Measurements from ENCODE around the gene NRXN3.

DNA sequence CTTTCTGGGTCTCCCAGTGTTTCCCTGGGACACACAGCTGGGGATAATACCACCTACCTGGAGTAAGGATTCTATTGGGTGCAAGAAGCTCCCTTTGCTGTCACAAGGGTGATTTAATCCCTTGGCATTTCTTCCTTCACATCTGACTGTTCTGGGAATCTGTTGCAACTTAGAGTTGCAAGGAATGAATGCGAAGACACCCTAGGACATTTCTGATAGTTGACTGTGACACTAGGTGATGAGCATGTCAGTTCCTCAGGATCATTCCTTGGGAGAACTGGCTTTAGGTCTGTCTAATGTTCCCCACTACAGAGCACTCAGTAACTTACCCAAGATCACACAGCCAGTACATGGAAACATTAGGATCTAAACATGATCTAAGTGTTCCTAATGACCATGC lies 593.6 kb downstream of the NRXN3 start:
- TF ChIP-seq ARNT (IDR thresholded peaks at IDR 0.05) (no peak), HDGF (IDR thresholded peaks at IDR 0.05; ENCODE audit: borderline replicate concordance) (no peak), NFRKB (IDR thresholded peaks at IDR 0.05) (no peak), L3MBTL2 (conservative IDR thresholded peaks at IDR 0.05) (no peak), ELF4 (IDR thresholded peaks at IDR 0.05) (no peak), FOXM1 (IDR thresholded peaks at IDR 0.05; ENCODE audit: borderline replicate concordance) (no peak), BHLHE40 (IDR thresholded peaks at IDR 0.05; ENCODE audit: borderline replicate concordance) (no peak), PKNOX1 (IDR thresholded peaks at IDR 0.05) (no peak), SP1 (IDR thresholded peaks at IDR 0.05) (no peak)

All from HEK293T (cell line).